HEK293 (cell line): Measurements from ENCODE around the gene METTL8.

Source experiments
- MYNN ChIP-seq: fragments of 450-650 bp; formaldehyde crosslinking; IDR thresholded peaks from 2 replicates; pipeline ENCODE4 v1.5.1; 2016; ENCODE audit warnings: missing biosample characterization, missing genetic modification characterization, borderline replicate concordance
- OVOL3 ChIP-seq: fragments of 450-650 bp; formaldehyde crosslinking; IDR thresholded peaks from 2 replicates; pipeline ENCODE4 v1.5.1; 2016; ENCODE audit warnings: missing biosample characterization, missing genetic modification characterization
- REPIN1 ChIP-seq: fragments of 450-650 bp; formaldehyde crosslinking; IDR thresholded peaks from 2 replicates; pipeline ENCODE4 v1.5.1; 2017; ENCODE audit warnings: missing biosample characterization, missing genetic modification characterization, low read depth
- SCRT2 ChIP-seq: fragments of 450-650 bp; formaldehyde crosslinking; IDR thresholded peaks from 2 replicates; pipeline ENCODE4 v1.5.1; 2016; ENCODE audit warnings: missing biosample characterization, missing genetic modification characterization
- SP2 ChIP-seq: fragments of 450-650 bp; formaldehyde crosslinking; IDR thresholded peaks from 2 replicates; pipeline ENCODE4 v1.5.1; 2016; ENCODE audit warnings: missing biosample characterization, missing genetic modification characterization
- SP7 ChIP-seq: fragments of 450-650 bp; formaldehyde crosslinking; IDR thresholded peaks from 2 replicates; pipeline ENCODE4 v1.5.1; 2016; ENCODE audit warnings: missing biosample characterization, missing genetic modification characterization
- ZBTB8A ChIP-seq: fragments of 450-650 bp; formaldehyde crosslinking; IDR thresholded peaks from 2 replicates; pipeline ENCODE4 v1.5.1; 2016; ENCODE audit warnings: missing biosample characterization, missing genetic modification characterization
- ZNF140 ChIP-seq: fragments of 450-650 bp; formaldehyde crosslinking; IDR thresholded peaks from 2 replicates; pipeline ENCODE4 v1.5.1; 2016; ENCODE audit warnings: missing biosample characterization, missing genetic modification characterization
- ZNF16 ChIP-seq: fragments of 450-650 bp; formaldehyde crosslinking; IDR thresholded peaks from 2 replicates; pipeline ENCODE4 v1.5.1; 2016; ENCODE audit warnings: low read depth, missing biosample characterization, missing genetic modification characterization
- ZNF335 ChIP-seq: fragments of 450-650 bp; formaldehyde crosslinking; conservative IDR thresholded peaks from 2 replicates; pipeline ENCODE4 v1.5.1; 2016; ENCODE audit warnings: missing biosample characterization, missing genetic modification characterization
- ZNF394 ChIP-seq: fragments of 450-650 bp; formaldehyde crosslinking; IDR thresholded peaks from 2 replicates; pipeline ENCODE4 v1.5.1; 2016; ENCODE audit warnings: missing biosample characterization, missing genetic modification characterization, mild to moderate bottlenecking, moderate library complexity, borderline replicate concordance
- ZNF501 ChIP-seq: fragments of 450-650 bp; formaldehyde crosslinking; IDR thresholded peaks from 2 replicates; pipeline ENCODE4 v1.5.1; 2016; ENCODE audit warnings: missing biosample characterization, missing genetic modification characterization
- ZXDB ChIP-seq: fragments of 450-650 bp; formaldehyde crosslinking; IDR thresholded peaks from 2 replicates; pipeline ENCODE4 v1.5.1; 2016; ENCODE audit warnings: missing biosample characterization, missing genetic modification characterization
- TF ChIP-seq, protein P1 (sequence below): fragments of 450-650 bp; formaldehyde crosslinking; IDR thresholded peaks from 2 replicates; pipeline ENCODE4 v1.5.1; 2016; ENCODE audit warnings: missing biosample characterization, missing genetic modification characterization, low read depth
- TF ChIP-seq, protein P2 (sequence below): fragments of 450-650 bp; formaldehyde crosslinking; IDR thresholded peaks from 2 replicates; pipeline ENCODE4 v1.5.1; 2016; ENCODE audit warnings: missing biosample characterization, missing genetic modification characterization, borderline replicate concordance
- TF ChIP-seq, protein P3 (sequence below): fragments of 450-650 bp; formaldehyde crosslinking; IDR thresholded peaks from 2 replicates; pipeline ENCODE4 v1.5.1; 2016; ENCODE audit warnings: missing biosample characterization, missing genetic modification characterization, borderline replicate concordance
- TF ChIP-seq, protein P4 (sequence below): fragments of 450-650 bp; formaldehyde crosslinking; IDR thresholded peaks from 2 replicates; pipeline ENCODE4 v1.5.1; 2017; ENCODE audit warnings: missing biosample characterization, missing genetic modification characterization
- TF ChIP-seq, protein P5 (sequence below): IDR thresholded peaks from 2 replicates; pipeline ENCODE4 v1.6.1; 2011; ENCODE audit warnings: mild to moderate bottlenecking, low read depth, low read length, borderline replicate concordance
- TF ChIP-seq, protein P6 (sequence below): fragments of 450-650 bp; formaldehyde crosslinking; IDR thresholded peaks from 2 replicates; pipeline ENCODE4 v1.5.1; 2016; ENCODE audit warnings: missing biosample characterization, missing genetic modification characterization

The METTL8 gene

DNA sequence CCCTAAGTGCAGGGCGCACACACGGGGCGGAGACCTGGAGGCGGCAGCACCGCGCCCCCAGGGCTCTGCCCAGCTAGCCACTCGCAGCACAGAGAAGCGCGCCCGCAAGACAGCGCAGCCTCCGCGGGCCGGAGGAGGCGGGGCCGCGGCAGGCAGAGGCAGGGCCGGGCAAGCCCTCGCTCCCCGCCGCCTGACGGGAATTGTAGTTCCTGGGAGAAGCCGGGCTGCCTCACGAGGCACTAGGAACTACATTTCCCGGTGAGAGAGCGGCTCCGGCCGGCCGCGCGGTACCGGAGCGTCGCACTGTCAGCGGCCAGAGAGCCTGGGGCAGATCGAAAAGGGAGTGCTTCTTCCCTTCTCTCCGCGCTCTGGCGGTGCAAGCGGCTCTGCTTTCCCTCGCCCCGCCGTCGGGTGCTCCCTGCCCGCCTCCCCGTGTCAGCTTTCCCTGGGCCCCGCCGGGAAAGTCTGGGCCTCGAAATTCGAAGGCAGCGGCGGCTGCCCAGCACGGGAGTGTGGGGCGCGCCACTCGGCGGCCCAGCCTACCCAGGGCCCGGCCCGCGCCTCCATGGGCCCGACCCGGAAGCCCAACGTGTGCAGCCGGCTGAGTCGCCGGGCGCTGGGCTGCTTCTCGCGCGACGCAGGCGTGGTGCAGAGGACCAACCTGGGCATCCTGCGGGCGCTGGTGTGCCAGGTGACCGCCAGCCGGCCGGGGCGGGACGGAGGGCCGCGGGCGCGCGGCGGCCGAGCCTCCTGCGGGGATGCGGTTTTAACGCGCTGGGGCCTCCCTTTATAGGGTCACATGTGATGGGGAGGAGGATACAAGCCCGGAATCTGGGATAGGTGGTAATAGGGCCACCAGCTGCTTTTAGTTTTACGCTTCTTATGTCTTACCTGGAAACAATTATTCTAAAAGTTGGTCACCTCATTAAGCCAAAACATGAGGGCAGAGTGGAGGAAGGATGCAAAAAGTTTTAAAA lies 511 bp upstream of the METTL8 start, which contains the start of gene DCAF17 (continued):
- TF ChIP-seq, protein P1, sequence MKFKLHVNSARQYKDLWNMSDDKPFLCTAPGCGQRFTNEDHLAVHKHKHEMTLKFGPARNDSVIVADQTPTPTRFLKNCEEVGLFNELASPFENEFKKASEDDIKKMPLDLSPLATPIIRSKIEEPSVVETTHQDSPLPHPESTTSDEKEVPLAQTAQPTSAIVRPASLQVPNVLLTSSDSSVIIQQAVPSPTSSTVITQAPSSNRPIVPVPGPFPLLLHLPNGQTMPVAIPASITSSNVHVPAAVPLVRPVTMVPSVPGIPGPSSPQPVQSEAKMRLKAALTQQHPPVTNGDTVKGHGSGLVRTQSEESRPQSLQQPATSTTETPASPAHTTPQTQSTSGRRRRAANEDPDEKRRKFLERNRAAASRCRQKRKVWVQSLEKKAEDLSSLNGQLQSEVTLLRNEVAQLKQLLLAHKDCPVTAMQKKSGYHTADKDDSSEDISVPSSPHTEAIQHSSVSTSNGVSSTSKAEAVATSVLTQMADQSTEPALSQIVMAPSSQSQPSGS (tag by site-specific recombination), result no peak
- TF ChIP-seq ZNF335 (tag by site-specific recombination) (peak; percentile 95), ZBTB8A (tag by site-specific recombination) (peak; percentile 95), SP7 (tag by site-specific recombination) (peak; percentile 54; the same call in 1 of the 2 replicates), ZXDB (tag by site-specific recombination) (peak; percentile 75), SCRT2 (tag by site-specific recombination) (no peak), MYNN (tag by site-specific recombination) (no peak), ZNF394 (tag by site-specific recombination) (peak; percentile 49; the same call in 1 of the 2 replicates), ZNF501 (tag by site-specific recombination) (peak; percentile 48; the same call in 1 of the 2 replicates), REPIN1 (peak; percentile 32; the same call in 1 of the 2 replicates), ZNF140 (tag by site-specific recombination) (no peak), SP2 (tag by site-specific recombination) (peak; percentile 86), OVOL3 (0 out of 2 replicates have a peak, but pooled peaks have one; percentile 38), ZNF16 (tag by site-specific recombination) (0 out of 2 replicates have a peak, but pooled peaks have one; percentile 34)
- TF ChIP-seq, protein P2, sequence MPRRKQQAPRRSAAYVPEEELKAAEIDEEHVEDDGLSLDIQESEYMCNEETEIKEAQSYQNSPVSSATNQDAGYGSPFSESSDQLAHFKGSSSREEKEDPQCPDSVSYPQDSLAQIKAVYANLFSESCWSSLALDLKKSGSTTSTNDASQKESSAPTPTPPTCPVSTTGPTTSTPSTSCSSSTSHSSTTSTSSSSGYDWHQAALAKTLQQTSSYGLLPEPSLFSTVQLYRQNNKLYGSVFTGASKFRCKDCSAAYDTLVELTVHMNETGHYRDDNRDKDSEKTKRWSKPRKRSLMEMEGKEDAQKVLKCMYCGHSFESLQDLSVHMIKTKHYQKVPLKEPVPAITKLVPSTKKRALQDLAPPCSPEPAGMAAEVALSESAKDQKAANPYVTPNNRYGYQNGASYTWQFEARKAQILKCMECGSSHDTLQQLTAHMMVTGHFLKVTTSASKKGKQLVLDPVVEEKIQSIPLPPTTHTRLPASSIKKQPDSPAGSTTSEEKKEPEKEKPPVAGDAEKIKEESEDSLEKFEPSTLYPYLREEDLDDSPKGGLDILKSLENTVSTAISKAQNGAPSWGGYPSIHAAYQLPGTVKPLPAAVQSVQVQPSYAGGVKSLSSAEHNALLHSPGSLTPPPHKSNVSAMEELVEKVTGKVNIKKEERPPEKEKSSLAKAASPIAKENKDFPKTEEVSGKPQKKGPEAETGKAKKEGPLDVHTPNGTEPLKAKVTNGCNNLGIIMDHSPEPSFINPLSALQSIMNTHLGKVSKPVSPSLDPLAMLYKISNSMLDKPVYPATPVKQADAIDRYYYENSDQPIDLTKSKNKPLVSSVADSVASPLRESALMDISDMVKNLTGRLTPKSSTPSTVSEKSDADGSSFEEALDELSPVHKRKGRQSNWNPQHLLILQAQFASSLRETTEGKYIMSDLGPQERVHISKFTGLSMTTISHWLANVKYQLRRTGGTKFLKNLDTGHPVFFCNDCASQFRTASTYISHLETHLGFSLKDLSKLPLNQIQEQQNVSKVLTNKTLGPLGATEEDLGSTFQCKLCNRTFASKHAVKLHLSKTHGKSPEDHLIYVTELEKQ (tag by site-specific recombination), result no peak
- TF ChIP-seq, protein P3, sequence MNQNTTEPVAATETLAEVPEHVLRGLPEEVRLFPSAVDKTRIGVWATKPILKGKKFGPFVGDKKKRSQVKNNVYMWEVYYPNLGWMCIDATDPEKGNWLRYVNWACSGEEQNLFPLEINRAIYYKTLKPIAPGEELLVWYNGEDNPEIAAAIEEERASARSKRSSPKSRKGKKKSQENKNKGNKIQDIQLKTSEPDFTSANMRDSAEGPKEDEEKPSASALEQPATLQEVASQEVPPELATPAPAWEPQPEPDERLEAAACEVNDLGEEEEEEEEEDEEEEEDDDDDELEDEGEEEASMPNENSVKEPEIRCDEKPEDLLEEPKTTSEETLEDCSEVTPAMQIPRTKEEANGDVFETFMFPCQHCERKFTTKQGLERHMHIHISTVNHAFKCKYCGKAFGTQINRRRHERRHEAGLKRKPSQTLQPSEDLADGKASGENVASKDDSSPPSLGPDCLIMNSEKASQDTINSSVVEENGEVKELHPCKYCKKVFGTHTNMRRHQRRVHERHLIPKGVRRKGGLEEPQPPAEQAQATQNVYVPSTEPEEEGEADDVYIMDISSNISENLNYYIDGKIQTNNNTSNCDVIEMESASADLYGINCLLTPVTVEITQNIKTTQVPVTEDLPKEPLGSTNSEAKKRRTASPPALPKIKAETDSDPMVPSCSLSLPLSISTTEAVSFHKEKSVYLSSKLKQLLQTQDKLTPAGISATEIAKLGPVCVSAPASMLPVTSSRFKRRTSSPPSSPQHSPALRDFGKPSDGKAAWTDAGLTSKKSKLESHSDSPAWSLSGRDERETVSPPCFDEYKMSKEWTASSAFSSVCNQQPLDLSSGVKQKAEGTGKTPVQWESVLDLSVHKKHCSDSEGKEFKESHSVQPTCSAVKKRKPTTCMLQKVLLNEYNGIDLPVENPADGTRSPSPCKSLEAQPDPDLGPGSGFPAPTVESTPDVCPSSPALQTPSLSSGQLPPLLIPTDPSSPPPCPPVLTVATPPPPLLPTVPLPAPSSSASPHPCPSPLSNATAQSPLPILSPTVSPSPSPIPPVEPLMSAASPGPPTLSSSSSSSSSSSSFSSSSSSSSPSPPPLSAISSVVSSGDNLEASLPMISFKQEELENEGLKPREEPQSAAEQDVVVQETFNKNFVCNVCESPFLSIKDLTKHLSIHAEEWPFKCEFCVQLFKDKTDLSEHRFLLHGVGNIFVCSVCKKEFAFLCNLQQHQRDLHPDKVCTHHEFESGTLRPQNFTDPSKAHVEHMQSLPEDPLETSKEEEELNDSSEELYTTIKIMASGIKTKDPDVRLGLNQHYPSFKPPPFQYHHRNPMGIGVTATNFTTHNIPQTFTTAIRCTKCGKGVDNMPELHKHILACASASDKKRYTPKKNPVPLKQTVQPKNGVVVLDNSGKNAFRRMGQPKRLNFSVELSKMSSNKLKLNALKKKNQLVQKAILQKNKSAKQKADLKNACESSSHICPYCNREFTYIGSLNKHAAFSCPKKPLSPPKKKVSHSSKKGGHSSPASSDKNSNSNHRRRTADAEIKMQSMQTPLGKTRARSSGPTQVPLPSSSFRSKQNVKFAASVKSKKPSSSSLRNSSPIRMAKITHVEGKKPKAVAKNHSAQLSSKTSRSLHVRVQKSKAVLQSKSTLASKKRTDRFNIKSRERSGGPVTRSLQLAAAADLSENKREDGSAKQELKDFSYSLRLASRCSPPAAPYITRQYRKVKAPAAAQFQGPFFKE (tag by site-specific recombination), result no peak
- TF ChIP-seq, protein P4, sequence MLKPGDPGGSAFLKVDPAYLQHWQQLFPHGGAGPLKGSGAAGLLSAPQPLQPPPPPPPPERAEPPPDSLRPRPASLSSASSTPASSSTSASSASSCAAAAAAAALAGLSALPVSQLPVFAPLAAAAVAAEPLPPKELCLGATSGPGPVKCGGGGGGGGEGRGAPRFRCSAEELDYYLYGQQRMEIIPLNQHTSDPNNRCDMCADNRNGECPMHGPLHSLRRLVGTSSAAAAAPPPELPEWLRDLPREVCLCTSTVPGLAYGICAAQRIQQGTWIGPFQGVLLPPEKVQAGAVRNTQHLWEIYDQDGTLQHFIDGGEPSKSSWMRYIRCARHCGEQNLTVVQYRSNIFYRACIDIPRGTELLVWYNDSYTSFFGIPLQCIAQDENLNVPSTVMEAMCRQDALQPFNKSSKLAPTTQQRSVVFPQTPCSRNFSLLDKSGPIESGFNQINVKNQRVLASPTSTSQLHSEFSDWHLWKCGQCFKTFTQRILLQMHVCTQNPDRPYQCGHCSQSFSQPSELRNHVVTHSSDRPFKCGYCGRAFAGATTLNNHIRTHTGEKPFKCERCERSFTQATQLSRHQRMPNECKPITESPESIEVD (tag by site-specific recombination), result 0 out of 2 replicates have a peak, but pooled peaks have one; percentile 10
- TF ChIP-seq, protein P5, sequence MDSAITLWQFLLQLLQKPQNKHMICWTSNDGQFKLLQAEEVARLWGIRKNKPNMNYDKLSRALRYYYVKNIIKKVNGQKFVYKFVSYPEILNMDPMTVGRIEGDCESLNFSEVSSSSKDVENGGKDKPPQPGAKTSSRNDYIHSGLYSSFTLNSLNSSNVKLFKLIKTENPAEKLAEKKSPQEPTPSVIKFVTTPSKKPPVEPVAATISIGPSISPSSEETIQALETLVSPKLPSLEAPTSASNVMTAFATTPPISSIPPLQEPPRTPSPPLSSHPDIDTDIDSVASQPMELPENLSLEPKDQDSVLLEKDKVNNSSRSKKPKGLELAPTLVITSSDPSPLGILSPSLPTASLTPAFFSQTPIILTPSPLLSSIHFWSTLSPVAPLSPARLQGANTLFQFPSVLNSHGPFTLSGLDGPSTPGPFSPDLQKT, result no peak
- TF ChIP-seq, protein P6, sequence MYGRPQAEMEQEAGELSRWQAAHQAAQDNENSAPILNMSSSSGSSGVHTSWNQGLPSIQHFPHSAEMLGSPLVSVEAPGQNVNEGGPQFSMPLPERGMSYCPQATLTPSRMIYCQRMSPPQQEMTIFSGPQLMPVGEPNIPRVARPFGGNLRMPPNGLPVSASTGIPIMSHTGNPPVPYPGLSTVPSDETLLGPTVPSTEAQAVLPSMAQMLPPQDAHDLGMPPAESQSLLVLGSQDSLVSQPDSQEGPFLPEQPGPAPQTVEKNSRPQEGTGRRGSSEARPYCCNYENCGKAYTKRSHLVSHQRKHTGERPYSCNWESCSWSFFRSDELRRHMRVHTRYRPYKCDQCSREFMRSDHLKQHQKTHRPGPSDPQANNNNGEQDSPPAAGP (tag by site-specific recombination), result peak; percentile 53; the same call in 1 of the 2 replicates
